Right forelimb (tissue), 1 donor: ENCODE data around the gene FAAP20.

Experiments used
- DNase-seq: peaks from one replicate; pipeline ENCODE4 v3.0.0-alpha.2; 2018

The FAAP20 gene

DNA sequence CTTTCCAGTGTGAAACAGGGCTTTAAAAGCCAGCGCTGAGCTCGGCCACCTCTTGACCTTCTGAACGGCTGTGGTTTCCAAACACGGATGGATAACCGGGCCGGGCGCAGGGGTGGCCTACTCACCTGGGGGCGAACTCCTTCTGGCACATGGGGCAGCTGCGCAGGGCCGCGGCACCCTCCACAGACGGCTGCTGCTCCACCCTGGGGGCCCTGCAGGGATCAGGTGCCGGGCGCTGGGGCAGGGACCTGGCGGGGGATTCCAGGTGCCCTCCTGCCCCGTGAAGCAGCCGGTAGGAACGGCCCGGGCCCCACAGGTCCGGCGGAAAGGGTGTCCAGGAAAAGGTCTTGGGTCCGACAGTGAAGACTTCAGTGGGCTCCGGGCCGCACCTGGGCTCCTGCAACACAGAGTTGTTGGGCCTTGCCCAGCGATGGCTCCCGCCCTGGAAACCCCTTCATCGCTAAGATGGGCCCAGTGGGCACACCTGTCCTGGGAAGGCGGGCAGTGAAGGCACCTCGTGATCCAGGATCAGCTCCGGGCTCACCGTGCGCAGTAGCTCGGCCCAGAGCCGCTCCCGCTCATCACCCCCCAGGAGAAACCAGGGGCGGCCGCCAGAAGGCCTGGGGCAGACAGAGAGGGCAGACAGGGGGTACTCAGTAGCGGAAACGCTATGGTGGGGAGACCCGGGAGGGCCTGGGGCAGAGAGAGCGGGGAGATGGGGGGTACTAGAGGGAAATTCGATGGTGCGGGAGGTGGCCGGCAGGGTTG is 874 bp downstream of the FAAP20 start:
- no peak for DNase-seq

DNA sequence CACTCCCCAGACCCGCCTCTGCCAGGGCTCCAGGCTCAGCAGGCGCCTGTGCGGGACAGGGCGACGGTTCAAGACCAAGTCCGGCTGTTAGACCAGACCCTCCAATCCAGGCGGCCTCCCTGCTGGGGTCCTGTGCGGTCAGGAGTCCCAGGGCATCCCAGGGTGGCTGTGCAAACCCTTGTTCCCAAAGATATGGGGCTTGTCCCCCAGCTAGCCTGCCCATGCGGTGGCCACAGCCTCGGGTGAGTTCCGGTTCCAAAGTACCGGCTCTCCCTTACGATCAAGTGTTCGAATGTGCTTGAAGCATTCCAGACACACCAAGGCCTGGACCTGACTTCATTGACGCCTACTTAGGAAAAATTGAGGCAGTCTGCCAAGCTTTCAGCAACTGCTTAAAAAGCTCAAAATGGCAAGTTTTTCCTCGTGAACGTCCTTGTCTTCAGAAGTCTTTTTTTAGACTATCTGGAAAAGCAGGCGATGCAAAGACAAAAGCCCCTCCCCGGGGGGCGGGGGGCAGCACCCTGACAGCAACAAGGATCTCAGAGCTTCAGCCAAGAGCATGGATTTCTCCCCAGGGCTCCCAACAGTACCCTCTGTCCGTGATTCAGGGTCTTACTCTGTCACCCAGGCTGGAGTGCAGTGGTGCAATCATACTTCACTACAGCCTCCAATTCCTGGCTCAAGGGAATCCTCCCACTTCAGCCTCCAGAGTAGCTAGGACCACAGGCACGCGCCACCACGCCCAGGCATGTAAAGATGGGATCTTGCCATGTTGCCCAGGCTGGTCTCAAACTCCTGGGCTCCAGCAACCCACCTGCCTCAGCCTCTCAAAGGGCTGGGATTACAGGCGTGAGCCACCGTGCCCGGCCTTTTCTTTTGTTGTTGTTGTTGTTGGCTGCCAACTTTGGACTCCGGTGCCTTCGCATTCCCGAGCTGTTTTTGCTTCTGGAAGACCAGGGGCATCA is 2.3 kb downstream of the FAAP20 start:
- no peak for DNase-seq

DNA sequence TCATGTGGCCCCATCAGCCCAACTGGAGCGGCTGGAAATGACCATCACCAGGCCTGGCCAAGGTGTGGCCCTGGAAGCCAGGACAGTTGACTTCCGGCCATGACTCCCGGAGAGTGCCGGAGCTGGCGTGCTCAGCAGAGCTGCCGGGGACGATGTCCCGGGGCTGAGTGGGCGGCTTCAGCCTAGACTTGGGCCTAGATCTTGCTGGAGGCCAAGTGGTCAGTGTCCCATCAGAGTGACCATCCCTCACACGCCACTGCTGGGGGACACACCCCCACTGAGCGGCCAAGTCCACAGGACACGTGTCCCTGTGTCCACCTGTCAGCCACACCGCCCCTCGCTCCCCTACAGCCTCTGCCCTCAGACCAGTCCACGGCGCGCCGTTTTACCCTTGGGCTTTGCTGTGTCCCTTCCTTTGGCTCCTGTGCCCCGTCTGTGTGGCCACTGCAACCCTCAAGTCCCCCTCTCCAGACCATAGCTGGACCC is 4.0 kb downstream of the FAAP20 start:
- no peak for DNase-seq

DNA sequence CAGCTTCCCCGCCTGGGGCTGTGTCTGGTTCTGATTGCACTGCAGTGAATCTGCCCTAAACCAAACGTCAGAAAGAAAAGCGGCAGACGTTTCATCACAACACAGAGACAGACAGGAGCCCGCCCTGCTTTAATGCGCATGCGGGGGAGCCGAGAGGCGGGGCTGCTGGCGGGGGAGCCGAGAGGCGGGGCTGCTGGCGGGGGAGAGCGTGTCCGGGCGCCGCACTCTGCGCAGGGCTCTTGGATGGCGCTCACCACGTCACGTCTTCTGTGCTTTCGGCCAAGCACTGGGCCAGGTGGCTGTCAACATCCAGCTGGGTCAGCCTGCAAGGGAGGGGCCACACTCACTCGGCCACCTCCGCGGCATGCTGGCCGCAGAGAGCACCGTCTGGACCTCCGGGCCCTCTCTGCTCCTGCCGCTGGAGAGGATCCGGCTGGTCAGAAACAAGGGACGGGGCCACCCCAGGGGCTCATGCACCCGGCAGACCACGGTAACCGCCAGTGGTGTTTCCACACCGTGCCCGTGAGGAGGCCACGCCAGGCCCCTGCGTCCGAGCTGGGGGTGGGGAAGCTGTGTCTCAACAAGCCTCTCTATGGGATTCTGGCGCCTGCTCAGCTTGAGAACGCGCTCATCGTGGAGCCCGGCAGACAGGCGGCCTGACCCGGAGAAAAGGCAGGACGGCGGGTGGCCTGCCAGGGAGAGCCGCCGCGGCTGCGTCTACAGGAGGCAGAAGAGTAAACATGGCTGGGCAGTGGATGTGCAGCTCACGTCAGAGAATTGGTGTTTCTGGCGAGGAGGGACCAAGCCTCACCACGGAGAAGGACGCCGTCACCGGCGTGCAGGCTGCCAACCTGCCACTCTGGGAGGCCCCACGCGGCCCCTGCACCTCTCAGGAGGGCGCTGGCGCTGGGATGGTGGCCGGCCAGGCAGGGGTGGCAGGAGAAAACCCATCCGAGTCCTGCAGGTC is 4.8 kb downstream of the FAAP20 start:
- DNase-seq: peak; percentile 97

DNA sequence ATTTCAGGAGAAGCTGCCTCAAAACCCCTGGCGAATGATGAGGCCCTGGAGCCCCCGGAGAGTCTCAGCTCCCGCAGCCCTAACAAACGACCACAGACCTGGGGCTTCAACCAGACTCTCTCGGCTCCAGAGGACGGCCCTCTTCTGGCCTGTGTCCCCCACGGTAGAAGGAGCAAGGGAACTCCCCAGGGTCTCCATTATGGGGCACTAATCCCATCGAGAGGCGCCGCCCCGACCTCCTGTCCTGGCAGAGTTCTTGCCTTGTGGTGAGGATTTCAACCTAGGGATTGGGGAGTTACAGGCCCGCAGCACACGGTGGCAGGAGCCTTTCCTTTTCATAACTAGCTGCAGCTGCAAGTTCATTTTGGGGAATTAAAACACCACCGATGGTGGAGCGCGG is 6.2 kb downstream of the FAAP20 start:
- DNase-seq: no peak

DNA sequence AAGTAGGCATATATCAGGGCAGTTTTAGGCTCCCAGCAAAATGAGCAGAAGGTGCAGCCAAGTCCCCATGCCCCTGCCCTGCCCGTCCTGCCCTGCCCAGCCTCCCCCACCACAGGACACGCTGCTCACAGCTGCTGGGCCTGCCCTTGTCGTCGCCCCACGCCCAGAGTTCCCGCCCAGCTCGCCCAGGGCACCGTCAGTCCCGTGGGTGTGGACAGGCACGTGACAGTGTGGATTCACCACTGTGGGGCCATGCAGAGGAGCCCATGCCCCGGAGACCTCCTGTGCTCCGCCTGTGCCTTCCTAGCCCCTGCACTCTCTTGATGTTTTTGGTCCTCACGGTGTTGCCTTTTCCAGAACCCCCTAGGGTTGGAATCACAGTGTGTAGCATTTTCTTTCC is 7.0 kb downstream of the FAAP20 start:
- DNase-seq: no peak

DNA sequence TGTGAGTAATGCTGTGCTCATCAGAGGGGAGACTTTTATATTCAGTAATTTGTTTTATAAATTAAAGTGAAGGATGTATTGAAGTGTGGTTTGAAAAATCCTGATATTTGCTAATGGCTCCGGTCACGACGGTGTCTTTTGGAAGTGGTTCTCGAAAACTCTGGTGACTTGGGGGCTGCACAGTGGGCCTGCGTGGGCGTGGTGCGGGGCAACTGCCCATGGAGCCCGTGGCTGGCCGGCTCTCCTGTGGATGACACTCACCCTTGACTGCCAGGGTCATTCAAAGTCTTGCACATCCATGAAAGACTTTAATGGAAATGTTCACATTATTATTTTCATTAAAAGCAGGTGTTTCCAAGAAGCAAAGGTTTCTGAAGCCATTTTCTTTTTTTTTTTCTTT is 7.7 kb downstream of the FAAP20 start:
- DNase-seq: no peak

DNA sequence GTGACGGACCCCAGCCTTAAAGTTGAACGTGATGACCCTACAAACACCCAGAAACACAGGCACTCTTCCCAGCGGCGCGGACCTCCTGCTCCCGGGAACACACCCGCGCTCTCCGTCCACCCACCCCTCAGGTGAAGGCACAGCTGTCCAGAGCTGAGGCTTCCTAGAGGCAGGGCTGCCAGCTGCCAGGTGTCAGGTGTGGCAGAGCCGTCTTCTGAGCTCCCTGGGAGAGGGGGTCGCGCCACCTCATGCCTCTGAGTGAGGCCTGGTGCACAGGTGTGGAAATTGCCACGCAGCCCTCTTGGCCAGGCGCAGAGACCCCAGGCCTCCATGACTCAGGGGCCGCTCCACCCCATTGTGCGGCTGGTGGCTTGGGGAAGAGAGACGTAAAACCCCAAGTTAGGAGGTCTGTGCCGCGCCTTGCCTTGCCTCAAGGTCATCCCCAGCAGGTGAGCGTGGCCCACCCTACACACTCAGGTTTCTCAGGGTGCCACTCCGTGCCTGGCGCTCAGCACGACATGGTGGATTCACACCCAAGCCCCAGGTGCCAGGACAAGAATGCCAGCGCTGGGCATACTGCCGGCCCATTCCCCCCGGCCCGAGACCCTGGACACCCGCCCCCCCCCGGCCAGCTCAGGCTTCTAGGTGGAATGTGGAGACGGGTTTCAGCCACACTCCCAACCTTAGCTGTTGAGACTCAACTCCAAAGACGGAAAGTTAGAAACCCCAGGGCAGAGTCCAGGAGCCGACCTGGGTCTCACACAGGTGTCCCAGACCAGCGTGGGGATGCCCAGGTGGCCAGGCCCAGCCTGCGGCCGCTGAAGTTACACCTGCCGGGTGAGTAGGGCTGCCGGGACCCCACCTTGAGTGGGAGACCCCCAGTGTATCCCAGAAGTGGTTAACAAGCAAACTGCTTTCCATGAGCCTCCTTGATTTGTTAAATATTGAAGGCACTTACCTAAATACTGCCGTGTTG is 8.4 kb downstream of the FAAP20 start:
- DNase-seq: no peak

DNA sequence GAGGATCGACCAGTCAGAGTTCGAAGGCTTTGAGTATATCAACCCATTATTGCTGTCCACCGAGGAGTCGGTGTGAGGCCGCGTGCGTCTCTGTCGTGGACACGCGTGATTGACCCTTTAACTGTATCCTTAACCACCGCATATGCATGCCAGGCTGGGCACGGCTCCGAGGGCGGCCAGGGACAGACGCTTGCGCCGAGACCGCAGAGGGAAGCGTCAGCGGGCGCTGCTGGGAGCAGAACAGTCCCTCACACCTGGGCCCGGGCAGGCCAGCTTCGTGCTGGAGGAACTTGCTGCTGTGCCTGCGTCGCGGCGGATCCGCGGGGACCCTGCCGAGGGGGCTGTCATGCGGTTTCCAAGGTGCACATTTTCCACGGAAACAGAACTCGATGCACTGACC is 9.6 kb downstream of the FAAP20 start:
- no peak for DNase-seq

DNA sequence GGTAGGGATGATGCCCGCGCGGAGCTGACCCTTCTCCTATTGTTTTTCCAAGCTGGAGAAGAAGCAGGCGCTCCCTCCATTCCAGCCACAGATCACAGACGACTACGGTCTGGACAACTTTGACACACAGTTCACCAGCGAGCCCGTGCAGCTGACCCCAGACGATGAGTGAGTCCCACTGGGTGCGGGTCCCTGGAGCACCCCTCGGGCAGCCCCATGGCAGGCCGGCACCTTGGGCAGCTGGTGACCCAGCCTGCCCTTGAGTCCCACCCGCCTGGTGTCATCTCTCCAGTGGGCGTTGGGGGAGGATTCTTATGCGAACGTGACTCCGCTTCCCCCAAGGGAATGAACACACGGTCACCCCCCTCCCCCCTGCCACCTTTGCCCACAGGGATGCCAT is 10.0 kb downstream of the FAAP20 start:
- DNase-seq: no peak

DNA sequence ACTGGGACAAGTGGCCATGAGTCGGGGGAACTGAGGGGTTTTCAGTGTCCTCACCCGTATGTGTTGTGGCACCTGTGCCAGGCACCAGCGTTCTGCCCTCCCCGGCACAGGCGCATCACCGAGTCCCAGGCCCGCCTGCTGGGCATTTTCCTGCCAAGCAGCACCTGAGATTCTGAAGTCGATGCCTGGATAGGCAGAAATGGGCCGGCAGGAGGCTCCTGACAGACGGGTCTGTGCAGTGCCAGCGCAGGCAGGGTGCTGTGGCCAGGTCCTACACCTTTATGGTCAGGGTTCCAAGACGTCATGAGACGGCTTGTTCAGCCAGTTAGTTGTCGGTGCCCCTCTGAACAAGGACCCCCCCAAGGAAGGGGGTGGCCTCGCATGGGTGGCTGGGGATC is 10.6 kb downstream of the FAAP20 start:
- no peak for DNase-seq

DNA sequence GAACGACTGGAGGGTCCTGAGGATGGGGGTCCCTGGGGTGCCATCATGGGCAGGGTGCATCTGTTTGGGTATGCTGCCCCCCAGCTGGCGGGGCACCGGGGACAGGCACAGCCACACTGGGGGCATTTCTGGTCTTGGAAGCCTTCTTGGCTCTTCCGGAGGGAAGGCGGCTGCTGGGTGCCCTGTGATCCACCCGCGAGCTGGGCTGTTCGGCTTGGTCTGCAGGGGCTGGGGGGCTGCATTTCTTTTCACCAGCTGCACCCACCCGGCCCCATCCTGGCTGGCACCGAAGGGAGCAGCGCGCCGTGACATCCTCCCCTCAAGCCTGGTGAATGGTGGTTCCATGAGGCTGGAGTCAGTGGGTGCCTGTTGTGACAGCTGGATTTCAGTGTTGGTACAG is 12.2 kb downstream of the FAAP20 start:
- no peak for DNase-seq

DNA sequence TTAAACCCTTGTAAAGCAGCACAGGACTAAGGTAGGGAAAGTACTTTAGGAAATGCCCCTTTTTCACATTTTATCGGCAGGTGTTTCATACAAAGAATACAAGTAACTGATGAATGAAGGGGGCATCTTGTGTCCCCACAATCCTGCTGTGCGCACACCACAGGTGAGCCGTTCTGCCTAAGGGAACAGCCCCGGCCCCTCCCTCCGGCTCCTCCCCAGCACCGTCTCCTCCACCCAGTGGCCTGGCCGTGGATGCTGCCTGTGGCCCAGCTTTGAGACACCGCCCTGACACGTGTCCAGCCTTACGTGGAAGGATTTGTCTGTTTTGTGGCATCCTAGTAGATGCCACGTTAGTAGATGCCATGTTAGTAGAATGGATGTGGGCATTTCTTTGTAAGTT is 12.8 kb downstream of the FAAP20 start:
- DNase-seq: no peak

DNA sequence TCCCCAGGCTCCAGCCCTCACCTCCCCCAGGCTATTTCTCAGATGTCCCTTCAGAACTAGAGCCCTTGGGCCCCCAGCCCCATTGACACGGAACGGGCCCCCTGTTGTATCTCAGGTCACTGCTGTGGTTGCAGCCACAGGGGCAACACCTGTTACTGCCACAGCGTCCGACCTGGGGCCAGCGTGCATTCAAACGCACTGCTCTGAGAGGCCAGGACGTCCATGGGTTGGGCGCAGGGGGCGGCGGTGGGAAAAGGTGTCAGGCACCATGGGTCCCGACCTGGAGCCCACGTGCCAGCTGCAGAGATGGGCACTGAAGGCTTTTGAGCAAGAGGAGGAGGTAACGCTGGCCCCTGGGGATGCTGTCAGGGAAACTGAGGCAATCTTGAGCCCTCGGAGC is 13.3 kb downstream of the FAAP20 start:
- no peak for DNase-seq

DNA sequence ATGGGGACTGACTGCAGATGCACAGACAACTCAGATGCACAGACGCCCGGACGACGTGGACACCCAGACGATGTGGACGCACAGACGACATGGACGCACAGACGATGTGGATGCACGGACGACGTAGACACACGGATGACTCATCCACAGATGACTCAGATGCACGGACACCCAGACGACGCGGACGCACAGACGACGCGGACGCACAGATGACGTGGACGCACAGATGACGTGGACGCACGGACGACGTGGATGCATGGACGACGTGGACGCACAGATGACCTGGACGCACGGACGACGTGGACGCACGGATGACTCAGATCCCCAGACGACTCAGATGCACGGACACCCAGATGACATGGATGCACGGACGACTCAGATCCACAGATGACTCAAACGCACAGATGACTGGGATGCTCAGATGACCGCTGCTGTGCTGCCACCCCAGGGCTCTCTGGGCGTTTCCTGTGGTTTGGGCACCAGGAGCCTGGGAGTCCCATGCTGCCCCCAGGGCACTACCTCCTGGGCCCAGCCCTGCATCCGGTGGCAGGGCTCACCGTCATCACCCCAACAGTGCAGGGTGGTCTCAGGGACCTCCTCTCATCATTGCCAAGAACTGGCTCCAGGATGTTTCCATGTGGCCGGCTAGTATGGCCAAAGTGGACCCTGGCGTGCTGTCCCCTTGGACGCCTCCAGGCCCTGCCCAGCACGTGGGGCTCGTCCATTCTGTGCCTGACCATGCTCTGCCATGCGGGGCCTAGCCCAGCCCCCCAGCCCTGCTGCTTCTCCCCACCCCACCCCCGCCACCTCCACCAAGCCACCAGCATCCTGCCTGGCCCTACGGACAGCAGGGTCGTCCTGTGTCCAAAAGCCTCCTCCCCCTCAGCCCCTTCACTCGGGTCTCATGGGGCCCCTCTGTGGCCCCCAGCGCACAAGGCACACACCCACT is 14.0 kb downstream of the FAAP20 start:
- DNase-seq: no peak

DNA sequence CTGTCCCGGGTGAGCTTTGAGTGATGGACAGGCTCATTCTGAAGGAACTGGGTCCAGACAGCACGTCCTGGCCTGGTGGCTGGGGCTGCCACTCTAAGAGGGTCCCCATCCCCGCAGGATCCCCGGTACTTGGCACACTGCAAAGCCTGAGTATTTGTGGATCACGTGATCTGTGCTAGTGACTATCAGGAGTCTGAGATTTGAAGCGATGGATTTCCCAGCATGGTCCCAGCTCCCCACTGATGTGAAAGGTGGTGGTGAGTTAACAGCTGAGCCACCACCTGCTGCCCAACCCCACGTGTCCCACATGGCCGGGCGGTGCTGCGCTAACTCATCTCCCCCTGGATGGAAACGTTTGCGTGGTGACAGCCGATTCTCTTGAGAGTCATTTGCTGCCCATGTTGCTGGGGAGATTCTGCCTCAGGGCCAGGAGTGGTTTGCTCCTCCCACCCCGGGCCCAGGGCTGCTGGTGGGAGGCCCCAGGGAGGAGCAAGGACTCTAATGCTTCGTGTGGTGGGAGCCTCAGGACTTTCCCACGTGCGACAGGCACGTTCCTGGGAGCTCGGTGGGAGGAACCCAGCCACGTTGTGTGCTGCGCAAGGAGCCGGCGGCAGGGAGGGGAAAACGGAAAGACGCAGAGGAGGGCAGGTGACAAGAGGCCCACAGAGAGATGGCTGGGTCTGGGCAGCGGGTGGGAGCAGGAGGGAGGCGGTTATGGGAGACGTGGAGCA is 15.1 kb downstream of the FAAP20 start:
- no peak for DNase-seq

DNA sequence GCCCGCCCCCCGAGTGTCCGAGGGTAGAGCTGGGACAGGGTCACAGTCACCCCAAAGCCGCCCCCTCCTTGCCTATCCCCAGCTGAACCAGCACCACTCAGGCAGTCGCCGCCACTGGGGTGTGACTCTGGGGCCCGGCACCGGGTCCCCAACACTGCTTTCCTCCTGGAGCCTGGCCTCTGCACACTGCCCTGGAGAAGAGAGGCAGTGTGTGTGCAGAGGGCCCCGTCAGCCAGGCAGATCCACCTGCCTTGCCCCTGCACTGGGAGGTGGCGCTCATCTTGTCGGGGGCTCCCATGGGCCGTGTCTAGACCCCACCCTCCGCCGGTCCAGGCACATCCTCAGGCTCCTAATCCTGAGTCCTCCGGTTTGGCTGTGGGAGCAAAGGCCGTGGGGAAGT is 15.7 kb downstream of the FAAP20 start:
- DNase-seq: no peak

DNA sequence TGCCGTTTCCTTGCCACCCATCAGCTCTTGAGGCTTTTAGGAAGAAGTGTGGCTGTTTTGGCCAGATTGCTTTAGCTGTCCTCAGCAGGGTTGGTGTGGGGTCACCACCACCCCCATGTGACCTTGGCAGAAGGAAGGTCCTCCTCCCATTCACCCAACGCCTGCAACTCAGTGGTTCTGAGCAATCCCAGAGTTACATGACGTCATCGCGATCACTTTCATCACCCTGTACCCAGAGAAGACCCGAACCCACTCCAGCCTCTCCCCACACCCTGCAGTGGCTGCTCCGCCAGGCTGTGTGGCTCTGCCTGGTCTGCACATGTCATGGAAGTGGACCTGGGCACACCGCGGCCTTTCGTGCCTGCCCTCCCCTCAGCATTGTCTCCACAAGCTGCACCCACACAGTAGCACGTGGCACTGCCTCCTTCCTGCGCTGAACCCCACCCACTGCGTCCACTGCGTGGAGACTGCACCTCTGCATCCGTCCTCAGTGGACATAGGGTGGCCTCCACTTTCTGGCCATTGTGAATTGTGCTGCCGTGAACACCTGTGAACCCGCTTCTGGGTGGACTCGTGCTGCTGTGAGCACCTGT is 16.5 kb downstream of the FAAP20 start:
- no peak for DNase-seq

DNA sequence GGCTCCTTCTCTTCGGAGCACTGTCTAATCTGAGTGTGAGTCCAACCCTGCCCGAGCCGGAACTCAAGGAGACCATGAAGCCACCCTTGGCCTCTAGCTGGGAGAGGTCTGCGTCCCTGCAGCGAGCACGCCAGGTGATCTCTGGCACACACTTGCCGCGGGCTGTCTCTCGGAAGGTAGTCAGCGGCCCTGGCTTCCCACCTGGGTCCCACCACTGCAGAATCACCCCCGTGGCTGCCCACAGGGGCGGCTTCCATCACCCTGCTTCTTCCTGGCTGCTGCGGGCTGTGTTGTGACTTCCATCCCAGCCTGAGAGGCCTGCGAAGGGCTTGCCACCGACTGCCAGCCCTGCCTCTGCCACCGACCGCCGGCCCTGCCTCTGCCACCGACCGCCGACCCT is 17.0 kb downstream of the FAAP20 start:
- no peak for DNase-seq
